ENCODE measurements around the gene DSCAML1.

DNA sequence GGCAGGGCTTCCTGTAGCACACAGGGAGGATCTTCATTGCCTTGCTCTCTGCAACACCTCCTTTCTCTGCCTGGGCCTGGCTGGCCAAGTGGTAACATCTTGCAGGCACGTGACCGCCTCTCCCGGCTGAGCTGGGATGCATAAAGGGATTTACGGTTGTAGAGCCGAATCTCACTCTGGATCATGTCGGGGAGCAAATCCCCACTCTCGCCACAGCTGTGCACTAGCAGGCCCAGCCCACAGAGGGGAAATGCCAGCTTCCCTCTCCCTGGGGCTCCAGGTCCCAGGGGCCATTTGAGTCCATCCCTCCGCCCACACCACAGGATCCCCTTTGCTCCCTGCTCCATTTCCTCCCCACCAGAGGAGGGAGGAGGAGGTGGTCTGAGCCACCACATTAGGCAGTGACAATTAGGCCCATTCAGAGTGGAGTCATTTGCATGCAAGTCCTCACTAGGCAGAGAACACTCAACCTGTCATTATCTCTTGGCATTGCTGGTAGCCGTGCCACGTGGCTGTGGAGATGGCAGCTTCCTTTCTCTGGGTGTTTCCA lies 196.7 kb downstream of the DSCAML1 start:
- no peak for TF ChIP-seq ARNTL (CRISPR knock-in tag; IDR thresholded peaks at IDR 0.05; ENCODE audit: borderline replicate concordance, low read depth)
- no peak for TF ChIP-seq ISL1 (CRISPR knock-in tag; IDR thresholded peaks at IDR 0.05)
- TF ChIP-seq RARB (CRISPR knock-in tag; IDR thresholded peaks at IDR 0.05) = no peak
- no peak for TF ChIP-seq ZFP3 (CRISPR knock-in tag; IDR thresholded peaks at IDR 0.05)
- no peak for TF ChIP-seq BACH2 (CRISPR knock-in tag; IDR thresholded peaks at IDR 0.05; ENCODE audit: borderline replicate concordance)
- no peak for TF ChIP-seq PPARA (CRISPR knock-in tag; IDR thresholded peaks at IDR 0.05; ENCODE audit: borderline replicate concordance)
- no peak for TF ChIP-seq SNAI2 (CRISPR knock-in tag; IDR thresholded peaks at IDR 0.05)
- no peak for TF ChIP-seq TSHZ2 (CRISPR knock-in tag; IDR thresholded peaks at IDR 0.05)
- TF ChIP-seq GLIS3 (CRISPR knock-in tag; IDR thresholded peaks at IDR 0.05) = no peak
- no peak for TF ChIP-seq ZC3H10 (CRISPR knock-in tag; IDR thresholded peaks at IDR 0.05)

Measured in SK-N-SH treated with all-trans-retinoic acid at 6 μM for 48 hours (cell line).